ENCODE data around the gene TCEANC. TPM values are rescaled to one million over a fixed set of nuclear protein-coding genes. Genes with fewer than 3 reads are reported as not detected.

The TCEANC gene
- total and polyA plus RNA-seq, 2 donors from 2014 or later, result 2.6 to 5.3 TPM

- Histone ChIP-seq H3K4me1 (ENCODE audit: control insufficient read depth in 2 of 3, insufficient read depth in 2 of 3, low read depth in 1 of 3, low read length in 3 of 3) (no peaks in the 10 kb centered on the region), H3K9ac (ENCODE audit: low read length in 3 of 3) (no peak overlapping the region), H3K27me3 (ENCODE audit: control insufficient read depth, insufficient read depth, low read length) (peaks cover 6% of the 10 kb centered on the region), H3K36me3 (ENCODE audit: control insufficient read depth in 2 of 3, insufficient read depth in 3 of 3, low read length in 3 of 3) (no peaks in the 10 kb centered on the region), H3K9me3 (ENCODE audit: control insufficient read depth in 2 of 3, insufficient read depth in 1 of 3, low read length in 3 of 3) (no peaks in the 10 kb centered on the region), H3K27ac (ENCODE audit: low read depth in 2 of 2, low read length in 2 of 2) (no peak overlapping the region), H3K4me3 (ENCODE audit: low read length in 3 of 3) (no peak overlapping the region)
- no peak for FAIRE-seq
- intact Hi-C loops (cut with DNase I), result no loop called here
- TF ChIP-seq CTCF (IDR thresholded peaks at IDR 0.05; ENCODE audit: borderline replicate concordance, extremely low read depth, insufficient read depth), result no peak
- peak in 2 of 5 donors; percentile 9 to 27 for DNase-seq
Measured at GRCh38 chrX:13607996-13608365, 45.0 kb upstream of the TCEANC start.

GRCh38 chrX:13614154-13614553 lies 38.8 kb upstream of the TCEANC start:
- Histone ChIP-seq H3K36me3 (ENCODE audit: control insufficient read depth in 2 of 3, insufficient read depth in 3 of 3, low read length in 3 of 3) (no peaks in the 10 kb centered on the region), H3K9ac (ENCODE audit: low read length in 3 of 3) (no peak overlapping the region), H3K27me3 (ENCODE audit: control insufficient read depth, insufficient read depth, low read length) (no peaks in the 10 kb centered on the region), H3K9me3 (ENCODE audit: control insufficient read depth in 2 of 3, insufficient read depth in 1 of 3, low read length in 3 of 3) (no peaks in the 10 kb centered on the region), H3K27ac (ENCODE audit: low read depth in 2 of 2, low read length in 2 of 2) (no peak overlapping the region), H3K4me3 (ENCODE audit: low read length in 3 of 3) (no peak overlapping the region), H3K4me1 (ENCODE audit: control insufficient read depth in 2 of 3, insufficient read depth in 2 of 3, low read depth in 1 of 3, low read length in 3 of 3) (no peaks in the 10 kb centered on the region)
- no peak for FAIRE-seq
- DNase-seq, result no peak
- TF ChIP-seq CTCF (IDR thresholded peaks at IDR 0.05; ENCODE audit: borderline replicate concordance, extremely low read depth, insufficient read depth), result no peak
- intact Hi-C loops (cut with DNase I), result no loop called here

- Histone ChIP-seq H3K27ac (ENCODE audit: low read depth in 2 of 2, low read length in 2 of 2) (no peak overlapping the region), H3K9ac (ENCODE audit: low read length in 3 of 3) (no peak overlapping the region), H3K4me1 (ENCODE audit: control insufficient read depth in 2 of 3, insufficient read depth in 2 of 3, low read depth in 1 of 3, low read length in 3 of 3) (no peaks in the 10 kb centered on the region), H3K9me3 (ENCODE audit: control insufficient read depth in 2 of 3, insufficient read depth in 1 of 3, low read length in 3 of 3) (no peaks in the 10 kb centered on the region), H3K27me3 (ENCODE audit: control insufficient read depth, insufficient read depth, low read length) (peaks cover 4% of the 10 kb centered on the region), H3K4me3 (ENCODE audit: low read length in 3 of 3) (no peak overlapping the region), H3K36me3 (ENCODE audit: control insufficient read depth in 2 of 3, insufficient read depth in 3 of 3, low read length in 3 of 3) (no peaks in the 10 kb centered on the region)
- no peak for TF ChIP-seq CTCF (IDR thresholded peaks at IDR 0.05; ENCODE audit: borderline replicate concordance, extremely low read depth, insufficient read depth)
- intact Hi-C loops (cut with DNase I), result no loop called here
- FAIRE-seq (no peak), DNase-seq (no peak)
Measured at GRCh38 chrX:13620207-13620606, 32.7 kb upstream of the TCEANC start.

- FAIRE-seq, result no peak
- Histone ChIP-seq H3K27ac (ENCODE audit: low read depth in 2 of 2, low read length in 2 of 2) (no peak overlapping the region), H3K27me3 (ENCODE audit: control insufficient read depth, insufficient read depth, low read length) (peaks cover 4% of the 10 kb centered on the region), H3K4me1 (ENCODE audit: control insufficient read depth in 2 of 3, insufficient read depth in 2 of 3, low read depth in 1 of 3, low read length in 3 of 3) (no peaks in the 10 kb centered on the region), H3K9me3 (ENCODE audit: control insufficient read depth in 2 of 3, insufficient read depth in 1 of 3, low read length in 3 of 3) (no peaks in the 10 kb centered on the region), H3K4me3 (ENCODE audit: low read length in 3 of 3) (no peak overlapping the region), H3K9ac (ENCODE audit: low read length in 3 of 3) (no peak overlapping the region), H3K36me3 (ENCODE audit: control insufficient read depth in 2 of 3, insufficient read depth in 3 of 3, low read length in 3 of 3) (no peaks in the 10 kb centered on the region)
- no peak for DNase-seq
- intact Hi-C loops (cut with DNase I), result no loop called here
- TF ChIP-seq CTCF (IDR thresholded peaks at IDR 0.05; ENCODE audit: borderline replicate concordance, extremely low read depth, insufficient read depth), result no peak
Measured at GRCh38 chrX:13622401-13622964, 30.5 kb upstream of the TCEANC start.

Data from kidney (tissue), 14 donors.